PC-9 (cell line): ENCODE results near the gene CYP27C1. TPM values are rescaled to one million over a fixed set of nuclear protein-coding genes. Genes with fewer than 3 reads are reported as not detected.

Experiments
- BruUV-seq: library from RNA; stranded (reverse); fragments of 400-500 nt; replicated peaks from 2 replicates; lab custom pipeline; 2021; lab: Mats Ljungman, UMichigan
- CTCF ChIA-PET: fragments of 300-600 bp; sonication (Branson Sonifier 250); formaldehyde crosslinking; loops from one replicate; lab custom pipeline; 2022; ENCODE audit warnings: antibody characterized with exemption; lab: Charles Lee
- POLR2A ChIA-PET: fragments of 300-600 bp; sonication (Branson Sonifier 250); formaldehyde crosslinking; loops from one replicate; lab custom pipeline; 2022; ENCODE audit warnings: antibody characterized with exemption; ENCODE audit not compliant: unreplicated experiment; lab: Charles Lee
- DNase-seq, 2 experiments: peaks; one replicate each; pipeline versions ENCODE4 v3.0.0 to v3.0.0-alpha.2; 2015 to 2022; ENCODE audit warnings: mixed read lengths in 1 of 2
- H2AFZ ChIP-seq: fragments of 200-600 bp; sonication (generic); 2 replicates; pipeline ENCODE4 v1.8.1; 2017; ENCODE audit warnings: antibody characterized with exemption
- H3F3A ChIP-seq: fragments of 200-600 bp; sonication (generic); 2 replicates; pipeline ENCODE4 v1.8.1; 2017; ENCODE audit warnings: antibody characterized with exemption, mild to moderate bottlenecking, low read depth; ENCODE audit not compliant: insufficient read depth
- H3K27ac ChIP-seq: fragments of 200-600 bp; sonication (generic); 2 replicates; pipeline ENCODE4 v1.6.1; 2016; ENCODE audit warnings: mixed run types
- H3K27me3 ChIP-seq: fragments of 200-600 bp; sonication (generic); 2 replicates; pipeline ENCODE4 v1.6.1; 2016; ENCODE audit warnings: low read depth, mixed run types; ENCODE audit not compliant: insufficient read depth
- H3K36me3 ChIP-seq: fragments of 200-600 bp; sonication (generic); 2 replicates; pipeline ENCODE4 v1.6.1; 2016; ENCODE audit warnings: low read depth, mixed run types
- H3K4me1 ChIP-seq: fragments of 200-600 bp; sonication (generic); replicated peaks from 2 replicates; pipeline ENCODE4 v1.6.1; 2016; ENCODE audit warnings: mixed run types; ENCODE audit not compliant: insufficient read depth
- H3K4me2 ChIP-seq: fragments of 200-600 bp; sonication (generic); 2 replicates; pipeline ENCODE4 v1.6.1; 2017; ENCODE audit warnings: mixed run types
- H3K4me3 ChIP-seq: fragments of 200-600 bp; sonication (generic); 2 replicates; pipeline ENCODE4 v1.6.1; 2016; ENCODE audit warnings: mixed run types
- H3K79me2 ChIP-seq: fragments of 200-600 bp; sonication (generic); 2 replicates; pipeline ENCODE4 v1.6.1; 2017; ENCODE audit warnings: low read depth, mixed run types
- H3K9me2 ChIP-seq: fragments of 200-600 bp; sonication (generic); 2 replicates; pipeline ENCODE4 v1.8.1; 2017; ENCODE audit warnings: mild to moderate bottlenecking; ENCODE audit not compliant: insufficient read depth
- H3K9me3 ChIP-seq: fragments of 200-600 bp; sonication (generic); 2 replicates; pipeline ENCODE4 v1.8.1; 2016; ENCODE audit warnings: low read depth; ENCODE audit not compliant: insufficient read depth
- H4K20me1 ChIP-seq: fragments of 200-600 bp; sonication (generic); 2 replicates; pipeline ENCODE4 v1.8.1; 2017; ENCODE audit not compliant: insufficient read depth
- EZH2 ChIP-seq: fragments of 200-600 bp; sonication (generic); IDR thresholded peaks from 2 replicates; pipeline ENCODE4 v1.8.0; 2017; ENCODE audit warnings: antibody characterized with exemption, low read depth
- intact Hi-C: fragments of 100-400 bp; cut with micrococcal nuclease; formaldehyde crosslinking; loops from one replicate; pipeline ENCODE4 v1.10.0; 2022; ENCODE audit not compliant: unreplicated experiment
- total RNA-seq: library from RNA; stranded (reverse); gene quantifications from 2 replicates; pipeline ENCODE4 v1.2.3, GENCODE V29; 2021
- TF ChIP-seq, protein P1 (sequence below): fragments of 200-600 bp; sonication (generic); conservative IDR thresholded peaks from 2 replicates; pipeline ENCODE4 v1.6.1; 2017; ENCODE audit warnings: mixed run types, antibody characterized with exemption, mild to moderate bottlenecking, moderate library complexity

The CYP27C1 gene
- total RNA-seq, 1 experiment from 2014 or later: 0.94 TPM

DNA sequence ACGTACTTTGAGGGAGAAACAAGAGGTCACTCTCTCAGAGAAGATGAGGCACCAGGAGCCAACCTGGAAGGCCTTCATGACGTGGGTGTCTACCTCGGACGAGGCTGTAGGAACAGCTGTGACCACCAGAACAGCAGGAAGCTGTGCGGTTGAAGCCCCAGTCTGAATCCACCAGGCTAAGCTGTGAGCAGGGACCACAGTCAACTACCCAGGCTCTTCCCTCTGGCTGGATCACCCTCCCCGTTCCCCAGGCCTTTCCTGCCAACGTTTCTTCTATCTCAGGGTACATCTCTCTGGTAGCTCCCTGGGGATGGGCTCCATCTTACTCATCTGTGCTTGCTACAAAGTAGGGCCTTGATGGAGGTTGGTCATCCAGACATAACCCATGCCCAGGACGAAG lies 36.8 kb upstream of the CYP27C1 start:
- H2AFZ ChIP-seq: no peak overlapping the region
- no peaks in the 10 kb centered on the region for H3K9me2 ChIP-seq
- no peaks in the 10 kb centered on the region; the same call in 1 of the 2 replicates for H4K20me1 ChIP-seq
- DNase-seq: no peak
- H3F3A ChIP-seq: peaks cover 14% of the 10 kb centered on the region; the same call in 1 of the 2 replicates
- peaks cover 25% of the 10 kb centered on the region; the same call in 1 of the 2 replicates for H3K36me3 ChIP-seq
- H3K4me2 ChIP-seq: no peak overlapping the region
- H3K4me3 ChIP-seq: no peak overlapping the region
- ChIA-PET POLR2A (no interaction called here), CTCF (no interaction called here)
- BruUV-seq: no TSS peak
- intact Hi-C loops: no loop called here
- no peaks in the 10 kb centered on the region for H3K27me3 ChIP-seq
- no peaks in the 10 kb centered on the region for H3K9me3 ChIP-seq
- TF ChIP-seq, protein P1, sequence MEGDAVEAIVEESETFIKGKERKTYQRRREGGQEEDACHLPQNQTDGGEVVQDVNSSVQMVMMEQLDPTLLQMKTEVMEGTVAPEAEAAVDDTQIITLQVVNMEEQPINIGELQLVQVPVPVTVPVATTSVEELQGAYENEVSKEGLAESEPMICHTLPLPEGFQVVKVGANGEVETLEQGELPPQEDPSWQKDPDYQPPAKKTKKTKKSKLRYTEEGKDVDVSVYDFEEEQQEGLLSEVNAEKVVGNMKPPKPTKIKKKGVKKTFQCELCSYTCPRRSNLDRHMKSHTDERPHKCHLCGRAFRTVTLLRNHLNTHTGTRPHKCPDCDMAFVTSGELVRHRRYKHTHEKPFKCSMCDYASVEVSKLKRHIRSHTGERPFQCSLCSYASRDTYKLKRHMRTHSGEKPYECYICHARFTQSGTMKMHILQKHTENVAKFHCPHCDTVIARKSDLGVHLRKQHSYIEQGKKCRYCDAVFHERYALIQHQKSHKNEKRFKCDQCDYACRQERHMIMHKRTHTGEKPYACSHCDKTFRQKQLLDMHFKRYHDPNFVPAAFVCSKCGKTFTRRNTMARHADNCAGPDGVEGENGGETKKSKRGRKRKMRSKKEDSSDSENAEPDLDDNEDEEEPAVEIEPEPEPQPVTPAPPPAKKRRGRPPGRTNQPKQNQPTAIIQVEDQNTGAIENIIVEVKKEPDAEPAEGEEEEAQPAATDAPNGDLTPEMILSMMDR: no peak
- TF ChIP-seq EZH2: no peak
- peak overlapping the region; percentile 7; the same call in 1 of the 2 replicates for H3K27ac ChIP-seq
- H3K4me1 ChIP-seq: no peaks in the 10 kb centered on the region; the same call in 1 of the 2 replicates
- H3K79me2 ChIP-seq: no peaks in the 10 kb centered on the region

DNA sequence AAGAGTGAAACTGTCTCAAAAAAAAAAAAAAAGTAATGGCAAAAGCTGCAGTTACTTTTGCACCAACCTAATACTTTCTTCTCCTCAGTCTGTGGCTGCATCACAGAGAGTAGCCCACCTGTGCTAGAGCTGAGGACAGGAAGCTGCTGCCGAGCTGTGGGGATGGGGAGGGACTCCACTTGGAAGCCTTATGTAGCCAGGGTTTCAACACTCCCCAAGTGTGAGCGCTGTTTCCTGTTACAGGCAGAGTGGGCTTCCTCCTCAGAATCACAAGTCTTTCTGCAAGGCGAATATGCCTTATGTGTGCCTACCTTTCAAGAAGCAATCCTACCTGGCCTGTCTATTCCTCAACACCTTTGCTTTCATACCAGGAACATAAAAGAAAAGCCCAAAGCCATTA lies 36.3 kb upstream of the CYP27C1 start:
- Histone ChIP-seq H3K79me2 (no peaks in the 10 kb centered on the region), H2AFZ (no peak overlapping the region), H3K27me3 (no peaks in the 10 kb centered on the region), H4K20me1 (no peaks in the 10 kb centered on the region), H3K4me1 (no peaks in the 10 kb centered on the region; the same call in 1 of the 2 replicates), H3F3A (peaks cover 14% of the 10 kb centered on the region; the same call in 1 of the 2 replicates), H3K36me3 (peaks cover 25% of the 10 kb centered on the region; the same call in 1 of the 2 replicates), H3K4me3 (no peak overlapping the region), H3K27ac (peak overlapping the region; percentile 7; the same call in 1 of the 2 replicates), H3K9me2 (no peaks in the 10 kb centered on the region), H3K9me3 (no peaks in the 10 kb centered on the region), H3K4me2 (no peak overlapping the region)
- ChIA-PET POLR2A (no interaction called here), CTCF (interaction anchor here (0.6 kb wide), 1 partner anchor 204 kb away, joined by 3 read pairs; no protein-coding TSS in a partner anchor)
- no peak for DNase-seq
- BruUV-seq: no TSS peak
- intact Hi-C loops: no loop called here
- no peak for TF ChIP-seq EZH2
- TF ChIP-seq, protein P1: no peak

DNA sequence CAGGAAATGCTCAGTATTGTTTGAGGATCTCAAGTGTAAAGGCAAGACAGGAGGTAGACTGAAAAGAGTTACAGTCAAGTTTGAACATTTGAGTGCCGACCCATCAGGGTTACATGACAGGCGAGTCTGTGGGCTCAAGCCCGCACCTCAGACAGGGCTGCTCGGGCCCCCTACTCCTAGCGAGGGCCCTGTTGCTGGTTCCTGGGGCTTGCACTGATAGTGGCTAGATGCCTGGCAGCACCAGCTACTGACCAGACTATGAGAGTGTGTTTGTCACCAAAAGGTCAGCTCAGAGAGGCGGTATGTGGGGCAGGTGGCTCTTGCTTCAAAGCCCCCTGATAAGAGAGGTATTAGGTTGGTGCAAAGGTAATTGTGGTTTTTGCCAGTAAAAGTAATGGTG lies 35.6 kb upstream of the CYP27C1 start:
- Histone ChIP-seq H3K4me3 (no peak overlapping the region), H3K4me2 (no peak overlapping the region), H3K4me1 (no peaks in the 10 kb centered on the region; the same call in 1 of the 2 replicates), H3K27me3 (no peaks in the 10 kb centered on the region), H2AFZ (no peak overlapping the region), H4K20me1 (no peaks in the 10 kb centered on the region), H3K79me2 (no peaks in the 10 kb centered on the region), H3K9me3 (no peaks in the 10 kb centered on the region), H3F3A (peaks cover 14% of the 10 kb centered on the region; the same call in 1 of the 2 replicates), H3K36me3 (peaks cover 19% of the 10 kb centered on the region; the same call in 1 of the 2 replicates), H3K9me2 (no peaks in the 10 kb centered on the region), H3K27ac (no peak overlapping the region)
- TF ChIP-seq, protein P1: no peak
- no peak for TF ChIP-seq EZH2
- CTCF ChIA-PET: interaction anchor here (0.6 kb wide), 1 partner anchor 205 kb away, joined by 3 read pairs; no protein-coding TSS in a partner anchor
- no TSS peak for BruUV-seq
- POLR2A ChIA-PET: no interaction called here
- intact Hi-C loops: no loop called here
- no peak for DNase-seq
